ENCODE data around the gene MS4A1.
"Not testable (repeated sequence)": the region's sequence is repeated elsewhere in the genome, so short reads cannot be mapped to it uniquely, and the experiment has no call there.

MS4A1 gene

DNA sequence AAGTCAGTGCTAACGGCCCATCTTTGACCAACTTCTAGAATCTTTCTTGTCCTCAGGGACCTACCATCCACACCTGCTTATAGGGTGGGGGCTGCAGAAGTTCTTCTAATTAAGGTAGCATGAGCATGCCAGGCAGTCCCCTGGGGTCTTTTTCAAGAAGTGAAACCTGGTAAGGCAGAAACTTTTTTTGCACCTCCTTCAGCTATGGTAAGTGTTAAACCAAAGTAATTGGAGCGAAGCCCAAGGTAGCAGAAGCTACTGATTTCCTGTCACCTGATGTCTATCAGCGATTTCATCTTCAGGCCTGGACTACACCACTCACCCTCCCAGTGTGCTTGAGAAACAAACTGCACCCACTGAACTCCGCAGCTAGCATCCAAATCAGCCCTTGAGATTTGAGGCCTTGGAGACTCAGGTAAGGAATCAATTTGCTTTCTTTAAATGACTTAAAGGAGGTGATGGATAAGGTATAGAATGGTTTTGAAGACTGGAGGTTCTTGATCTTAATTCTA, at the start of gene MS4A1:
Gene MS4A1, plus strand, starts transcription at position 317 of the 512 bp plus-strand sequence. CDS start 6,528 bp downstream, outside the sequence.
- no peak for DNase-seq (ENCODE audit: low read depth in 3 of 3)

DNA sequence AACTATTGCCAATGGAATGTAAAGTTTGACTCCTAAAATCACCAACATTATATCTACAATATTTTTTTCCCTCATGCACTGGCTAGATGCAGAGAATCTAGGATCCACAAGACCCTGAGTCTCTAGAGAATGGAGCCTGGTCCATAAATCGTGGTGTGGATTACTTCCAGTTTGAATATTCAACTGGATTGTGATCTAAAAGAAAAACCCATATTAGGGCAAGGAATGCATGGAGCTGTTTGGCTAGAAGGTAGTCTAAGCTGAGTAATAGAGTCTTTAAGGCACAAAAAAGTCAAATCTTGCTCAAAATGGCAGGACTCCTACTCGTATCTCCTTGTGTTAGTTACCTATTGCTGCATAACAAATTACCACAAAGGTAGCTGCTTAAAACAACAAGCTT, 35.6 kb upstream of the MS4A1 start:
- DNase-seq (ENCODE audit: low read depth in 3 of 3): no peak

DNA sequence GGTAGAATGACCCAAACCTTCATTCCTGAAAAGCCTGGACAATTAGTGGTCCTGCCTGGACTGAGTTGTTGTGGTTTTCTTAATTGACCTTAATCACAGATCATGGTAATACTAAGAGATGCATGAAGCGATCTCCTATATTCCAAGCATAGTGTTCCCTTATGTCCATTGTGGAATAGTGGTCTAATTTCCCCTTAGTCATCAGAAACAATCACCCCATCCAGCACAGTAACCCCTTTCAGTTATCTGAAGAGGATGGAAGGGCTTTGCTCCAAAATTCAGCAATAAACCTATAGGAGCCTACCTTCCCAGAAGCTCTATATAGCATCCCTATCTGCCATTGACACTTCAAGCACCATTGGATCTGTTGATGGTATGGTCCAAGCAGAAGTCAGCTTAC, 33.0 kb upstream of the MS4A1 start:
- DNase-seq (ENCODE audit: low read depth in 3 of 3): no peak

DNA sequence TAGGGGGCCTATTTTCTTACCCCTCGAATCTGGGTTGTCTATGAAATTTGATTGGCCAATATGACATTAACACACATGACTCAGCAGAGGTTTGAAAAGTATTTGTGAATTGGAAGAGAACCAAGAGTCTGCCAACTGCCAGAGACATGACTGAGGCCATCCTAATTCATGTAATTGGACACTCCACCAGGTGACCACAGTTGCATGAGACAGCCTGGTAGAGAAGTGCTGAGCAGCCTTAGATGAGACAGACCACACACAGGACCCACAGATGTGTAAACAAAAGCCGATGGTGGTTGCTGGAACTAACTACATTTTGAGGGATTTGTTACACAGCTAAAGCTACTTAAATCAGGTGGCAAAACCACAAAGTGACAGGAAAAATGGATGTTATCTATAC, 27.1 kb upstream of the MS4A1 start:
- DNase-seq (ENCODE audit: low read depth in 3 of 3): no peak

DNA sequence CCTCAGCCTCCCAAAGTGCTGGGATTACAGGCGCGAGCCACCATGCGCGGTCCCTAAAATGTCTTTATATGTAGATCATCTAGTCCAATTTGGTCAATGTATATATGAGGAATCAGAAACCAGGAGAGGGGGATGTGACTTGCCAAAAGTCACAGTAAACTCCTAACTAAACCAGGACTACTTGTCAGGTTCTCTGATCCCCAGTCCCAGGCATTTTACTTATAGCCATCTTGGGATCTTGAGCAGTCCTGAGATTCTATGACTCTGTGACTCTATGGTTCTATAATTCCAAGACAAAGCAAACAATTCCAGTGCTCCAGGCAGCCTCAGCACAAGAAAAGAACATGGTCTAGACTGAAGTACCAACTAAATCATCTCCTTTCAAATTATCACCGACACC, 26.4 kb upstream of the MS4A1 start, which contains the start of gene MS4A5:
Gene MS4A5, plus strand, starts transcription at position 301 of the 400 bp plus-strand sequence. CDS start 103 bp downstream, outside the sequence.
- no peak for DNase-seq (ENCODE audit: low read depth in 3 of 3)

DNA sequence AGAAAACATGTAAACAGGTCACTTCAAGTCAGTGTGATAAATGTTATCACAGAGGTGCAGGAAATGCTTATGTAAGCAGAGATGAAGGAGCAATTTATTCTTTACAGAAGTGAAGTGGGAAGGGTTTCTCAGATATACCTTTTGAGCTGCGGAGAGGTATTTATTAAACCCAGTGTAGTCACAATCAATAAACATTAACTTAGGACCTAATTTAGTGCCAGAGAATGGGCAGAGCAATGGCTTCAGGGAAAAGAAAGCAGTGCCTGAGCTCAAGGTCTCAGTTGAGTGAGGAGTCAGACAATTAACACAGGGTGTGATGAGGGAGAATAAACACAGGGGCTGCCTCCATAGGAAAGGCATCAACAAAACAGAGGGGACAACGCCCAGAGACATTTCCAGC, 24.4 kb upstream of the MS4A1 start:
- DNase-seq (ENCODE audit: low read depth in 3 of 3): no peak

DNA sequence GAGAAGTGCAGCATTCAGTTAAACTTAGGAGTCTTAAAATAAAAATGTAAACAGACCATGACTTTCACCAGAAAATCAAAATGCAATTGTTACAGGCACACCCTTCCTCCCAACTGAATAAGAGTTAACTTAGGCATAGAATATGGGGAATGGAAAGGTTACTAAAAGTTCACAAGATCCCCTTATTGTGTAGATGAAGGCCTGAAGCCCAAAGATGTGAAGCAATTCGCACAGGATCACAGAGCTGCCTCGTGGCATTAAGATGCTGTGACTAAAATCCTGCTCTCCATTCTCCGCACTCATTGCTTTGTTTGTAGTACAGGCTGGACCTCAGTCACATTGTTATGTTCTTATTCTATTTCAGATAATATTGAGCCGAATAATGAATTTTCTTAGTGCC, 22.2 kb upstream of the MS4A1 start:
- no peak for DNase-seq (ENCODE audit: low read depth in 3 of 3)

DNA sequence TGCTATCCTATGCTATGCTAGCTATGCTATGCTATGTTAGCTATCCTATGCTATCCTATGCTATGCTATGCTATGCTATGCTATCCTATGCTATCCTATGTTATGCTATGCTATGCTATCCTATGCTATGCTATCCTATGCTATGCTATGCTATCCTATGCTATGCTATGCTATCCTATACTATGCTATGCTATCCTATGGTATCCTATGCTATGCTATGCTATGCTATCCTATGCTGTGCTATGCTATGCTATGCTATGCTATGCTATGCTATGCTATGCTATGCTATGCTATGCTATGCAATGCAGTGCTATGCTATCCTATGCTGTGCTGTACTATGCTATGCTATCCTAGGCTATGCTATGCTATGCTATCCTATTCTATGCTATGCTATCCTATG, 8.6 kb upstream of the MS4A1 start:
- no peak for DNase-seq (ENCODE audit: low read depth in 3 of 3)

DNA sequence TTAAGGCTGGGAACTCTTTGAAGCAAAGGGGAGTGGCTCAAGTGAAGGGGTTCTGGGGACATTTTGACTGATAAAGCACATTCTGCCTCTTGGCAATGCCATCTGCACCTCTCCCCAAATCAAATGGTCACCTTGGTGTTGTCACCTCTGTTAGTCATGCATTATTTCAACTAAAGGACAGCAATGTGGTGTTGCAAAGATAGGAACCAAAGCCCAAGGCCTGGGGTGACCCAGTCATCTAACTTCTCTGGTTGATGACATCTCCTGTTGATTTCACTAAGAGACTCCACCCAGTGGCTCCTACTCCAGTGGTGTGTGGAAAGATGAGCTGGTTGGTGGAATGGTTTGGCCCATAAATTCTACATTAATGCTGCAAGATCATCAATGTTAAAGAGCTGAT, 7.8 kb upstream of the MS4A1 start:
- no peak for DNase-seq (ENCODE audit: low read depth in 3 of 3)

DNA sequence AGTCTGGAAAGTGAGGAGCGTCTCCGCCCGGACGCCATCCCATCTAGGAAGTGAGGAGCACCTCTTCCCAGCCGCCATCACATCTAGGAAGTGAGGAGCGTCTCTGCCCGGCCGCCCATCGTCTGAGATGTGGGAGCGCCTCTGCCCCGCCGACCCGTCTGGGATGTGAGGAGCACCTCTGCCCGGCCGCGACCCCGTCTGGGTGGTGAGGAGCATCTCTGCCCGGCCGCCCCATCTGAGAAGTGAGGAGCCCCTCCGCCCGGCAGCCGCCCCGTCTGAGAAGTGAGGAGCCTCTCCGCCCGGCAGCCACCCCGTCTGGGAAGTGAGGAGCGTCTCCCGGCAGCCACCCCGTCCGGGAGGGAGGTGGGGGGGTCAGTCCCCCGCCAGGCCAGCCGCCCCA, 4.5 kb upstream of the MS4A1 start:
- not testable (repeated sequence) for DNase-seq (ENCODE audit: low read depth in 3 of 3)

DNA sequence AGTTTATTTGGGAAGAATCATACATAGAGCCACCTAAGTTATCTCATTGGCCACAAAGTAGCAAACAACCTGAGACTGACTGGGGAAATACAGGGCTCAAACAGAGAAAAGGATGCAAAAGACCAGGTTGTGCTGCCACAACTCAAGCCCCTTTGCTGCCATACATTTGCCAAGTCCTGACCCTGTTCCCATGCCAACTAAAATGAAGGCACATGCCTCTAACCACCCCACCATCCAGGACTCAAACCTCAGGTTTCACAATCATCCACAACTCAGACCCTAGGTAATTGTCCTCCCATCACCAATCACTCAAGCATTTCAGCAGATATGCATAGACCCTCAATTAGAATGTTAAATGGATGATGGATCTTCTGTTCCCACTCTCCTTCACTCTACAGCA, 1.4 kb upstream of the MS4A1 start:
- DNase-seq (ENCODE audit: low read depth in 3 of 3): no peak

DNA sequence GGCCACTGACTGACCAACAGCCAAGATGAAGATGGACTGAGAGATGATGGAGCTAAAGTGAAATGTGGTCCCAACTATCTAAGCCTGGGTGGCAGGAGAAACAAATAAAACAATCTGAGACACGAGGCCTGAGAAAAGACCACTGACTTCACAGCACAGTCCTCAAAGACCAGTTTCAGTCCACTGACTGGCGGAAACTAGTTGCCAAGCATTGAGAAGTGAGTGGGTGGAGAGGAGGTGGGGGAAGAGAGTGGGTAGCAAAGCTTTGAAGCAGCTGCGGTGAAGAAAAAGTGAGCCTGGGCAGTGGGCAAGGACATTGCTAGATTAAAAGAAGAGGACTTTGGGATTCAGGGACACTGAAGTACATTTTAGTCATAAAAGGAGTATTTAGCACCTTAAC, 1.9 kb downstream of the MS4A1 start:
- DNase-seq (ENCODE audit: low read depth in 3 of 3): no peak

DNA sequence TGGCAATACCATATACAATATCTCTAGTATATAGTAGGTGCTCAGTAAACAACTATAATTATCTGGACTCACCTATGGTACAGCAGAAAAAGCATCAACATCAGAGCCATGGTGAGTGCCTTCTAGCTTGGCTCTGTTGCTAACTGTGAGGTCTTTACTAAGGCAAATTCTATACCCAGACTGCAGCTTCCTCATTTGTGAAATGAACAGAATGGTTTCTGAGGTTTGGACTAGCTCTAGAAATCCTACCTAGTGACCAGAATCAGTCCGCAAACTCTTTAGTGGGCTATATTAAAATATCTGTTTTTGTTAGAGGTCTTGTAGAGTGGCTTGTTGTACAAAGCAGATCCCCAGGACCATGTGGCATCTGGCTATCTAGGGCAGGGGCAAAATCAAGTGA, 3.7 kb downstream of the MS4A1 start:
- DNase-seq (ENCODE audit: low read depth in 3 of 3): no peak

DNA sequence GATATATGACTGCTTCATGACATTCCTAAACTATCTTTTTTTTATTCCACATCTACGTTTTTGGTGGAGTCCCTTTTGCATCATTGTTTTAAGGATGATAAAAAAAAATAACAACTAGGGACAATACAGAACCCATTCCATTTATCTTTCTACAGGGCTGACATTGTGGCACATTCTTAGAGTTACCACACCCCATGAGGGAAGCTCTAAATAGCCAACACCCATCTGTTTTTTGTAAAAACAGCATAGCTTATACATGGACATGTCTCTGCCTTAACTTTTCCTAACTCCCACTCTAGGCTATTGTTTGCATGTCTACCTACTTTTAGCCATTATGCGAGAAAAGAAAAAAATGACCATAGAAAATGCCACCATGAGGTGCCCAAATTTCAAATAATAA, 13.2 kb downstream of the MS4A1 start:
- no peak for DNase-seq (ENCODE audit: low read depth in 3 of 3)

DNA sequence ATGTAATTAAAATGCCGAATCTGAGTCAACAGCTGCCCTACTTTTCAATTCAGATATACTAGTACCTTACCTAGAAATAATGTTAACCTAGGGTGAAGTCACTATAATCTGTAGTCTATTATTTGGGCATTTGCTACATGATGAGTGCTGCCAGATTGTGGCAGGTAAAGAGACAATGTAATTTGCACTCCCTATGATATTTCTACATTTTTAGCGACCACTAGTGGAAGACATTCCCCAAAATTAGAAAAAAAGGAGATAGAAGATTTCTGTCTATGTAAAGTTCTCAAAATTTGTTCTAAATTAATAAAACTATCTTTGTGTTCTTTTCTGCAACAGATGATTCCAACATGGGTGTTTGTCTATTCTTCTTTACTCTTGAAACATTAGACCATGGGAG, 14.1 kb downstream of the MS4A1 start:
- DNase-seq (ENCODE audit: low read depth in 3 of 3): no peak

DNA sequence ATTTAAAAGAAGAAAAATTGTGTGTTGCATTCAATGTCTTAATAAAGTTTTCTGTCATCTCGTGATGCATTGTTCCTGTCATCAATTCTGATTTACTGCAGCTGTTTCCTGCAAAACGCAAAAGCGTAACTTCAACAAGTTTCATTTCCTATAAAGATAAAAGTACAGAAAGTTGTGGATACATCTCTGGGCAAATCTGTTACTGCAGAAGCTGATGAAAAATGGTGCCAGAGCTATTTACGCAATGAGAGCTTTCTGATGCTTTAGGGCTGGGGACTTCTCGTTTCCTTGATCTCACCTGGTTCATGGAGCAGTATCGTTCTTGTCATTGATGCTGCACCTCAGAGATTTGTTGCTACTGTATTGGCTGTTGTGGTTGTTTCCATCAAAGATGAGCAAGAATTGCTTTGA, 21.4 kb downstream of the MS4A1 start:
- DNase-seq (ENCODE audit: low read depth in 3 of 3): no peak

DNA sequence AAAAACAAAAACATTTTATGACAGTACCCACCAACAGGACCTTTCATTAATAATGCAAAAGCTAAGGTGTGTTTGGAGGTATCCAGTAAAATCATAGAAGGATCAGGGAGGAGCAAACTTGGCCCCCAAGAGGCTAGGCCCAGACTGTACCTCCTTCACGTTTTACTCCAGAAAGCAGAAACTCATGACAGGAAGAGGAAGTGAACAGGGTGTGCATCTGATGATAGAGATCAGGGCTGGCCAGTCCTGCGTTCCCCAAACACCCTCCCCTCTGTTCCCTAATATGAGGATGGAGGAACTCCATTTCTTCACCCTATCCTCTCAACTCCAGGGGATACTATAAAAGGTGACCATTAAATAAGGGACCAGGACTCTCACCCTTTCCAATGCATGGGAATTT, 26.7 kb downstream of the MS4A1 start:
- DNase-seq (ENCODE audit: low read depth in 3 of 3): no peak

DNA sequence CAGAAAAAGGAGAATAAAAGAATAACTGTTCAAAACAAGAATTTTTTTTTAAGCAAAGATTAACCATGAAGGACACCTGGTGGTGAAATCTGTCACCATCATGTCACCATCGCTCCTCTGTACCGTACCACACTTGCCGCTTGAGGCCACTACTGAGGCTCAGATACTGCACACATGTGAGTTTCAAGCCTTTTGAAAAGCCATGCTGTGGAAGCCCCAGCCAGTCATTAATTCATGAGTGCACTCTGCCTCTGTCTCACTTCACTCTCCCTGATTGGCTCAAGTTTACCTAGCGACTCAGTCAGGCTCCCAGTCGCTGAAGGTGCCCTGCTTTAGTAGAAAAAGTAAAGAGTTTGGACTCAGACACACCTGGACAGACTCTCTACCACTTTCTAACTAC, 30.3 kb downstream of the MS4A1 start:
- no peak for DNase-seq (ENCODE audit: low read depth in 3 of 3)

DNA sequence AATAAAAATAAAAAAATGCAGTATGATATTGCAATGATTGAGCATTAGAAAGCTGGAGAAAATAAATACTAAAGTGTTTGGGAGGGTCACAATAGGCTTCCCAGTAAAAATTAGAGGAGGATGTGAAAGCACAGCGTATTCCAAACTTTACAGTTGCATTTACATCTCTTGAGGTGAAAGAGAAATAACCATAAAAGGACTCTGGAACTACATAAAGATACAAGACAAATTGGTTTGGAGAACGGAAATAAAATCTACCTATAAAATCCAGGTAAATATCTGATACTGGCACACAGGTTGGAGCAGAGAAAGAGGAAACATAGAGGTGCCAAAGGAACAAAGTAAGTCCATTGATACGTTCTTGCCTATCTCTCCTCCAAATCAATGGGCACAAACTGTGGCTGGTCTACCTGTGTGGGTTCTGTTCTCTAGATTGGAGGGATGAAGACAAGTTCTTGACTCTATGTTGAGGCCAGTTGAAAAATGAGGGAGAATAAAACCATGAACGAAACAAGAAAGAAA, 36.9 kb downstream of the MS4A1 start, which contains the start of gene MS4A12:
Gene MS4A12, plus strand, starts transcription at position 291 of the 522 bp plus-strand sequence. CDS start 4,541 bp downstream, outside the sequence.
- no peak for DNase-seq (ENCODE audit: low read depth in 3 of 3)

DNA sequence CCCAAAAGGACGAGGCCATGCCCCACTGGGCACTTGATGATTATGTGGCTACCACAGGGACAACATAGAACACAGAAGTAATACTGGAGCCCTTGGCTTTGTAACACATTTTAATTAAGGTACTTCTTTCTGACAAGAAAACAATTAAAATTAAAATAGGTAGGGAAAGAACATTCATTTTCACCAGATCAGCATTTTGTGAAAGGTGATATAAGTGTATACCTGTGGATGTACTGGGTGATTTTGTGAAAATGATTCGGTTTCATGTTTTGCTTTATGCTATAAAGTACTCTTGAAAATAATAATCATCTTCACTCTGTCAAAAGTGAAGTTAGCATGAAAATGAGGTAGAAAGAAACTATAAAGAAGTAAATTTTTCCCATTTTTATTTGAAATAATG, 37.8 kb downstream of the MS4A1 start:
- no peak for DNase-seq (ENCODE audit: low read depth in 3 of 3)

DNA sequence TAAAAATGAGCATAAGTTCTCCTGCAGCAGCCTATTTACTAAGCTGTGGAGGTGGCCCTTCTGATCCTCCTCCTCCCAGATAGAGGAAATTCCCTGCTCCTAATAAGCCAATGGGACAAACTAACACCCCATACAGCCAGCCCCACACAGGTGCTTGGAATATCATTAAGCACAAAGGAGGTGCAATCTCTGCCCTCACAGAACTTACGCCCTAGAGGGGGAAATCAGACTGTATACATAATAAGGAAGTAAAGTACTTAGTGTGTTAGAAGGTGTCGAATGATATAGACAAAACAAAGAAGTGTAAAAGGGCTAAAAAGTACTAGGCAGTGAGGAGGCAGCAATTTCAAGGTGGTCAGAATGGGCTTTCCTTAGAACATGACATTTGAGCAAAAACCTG, 42.8 kb downstream of the MS4A1 start:
- DNase-seq (ENCODE audit: low read depth in 3 of 3): no peak

DNA sequence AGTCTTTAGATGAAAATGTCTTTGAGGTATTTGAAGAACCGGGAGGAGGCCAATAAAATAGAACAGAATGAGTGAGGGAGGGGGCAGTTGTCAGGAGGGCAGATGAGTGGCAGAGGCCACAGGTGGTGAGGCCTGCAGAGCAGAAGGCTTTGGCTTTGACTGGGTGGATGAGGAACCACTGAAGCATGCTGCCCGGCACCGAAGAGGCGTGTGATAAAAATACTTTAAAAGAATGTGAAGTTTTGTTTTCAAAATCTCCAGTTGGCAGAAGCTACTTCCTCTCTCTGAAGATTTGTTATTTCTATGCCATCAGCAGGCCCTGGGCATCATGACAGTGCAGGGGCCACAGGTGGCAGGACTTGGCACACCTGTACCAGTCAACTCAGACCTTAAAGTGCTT, 43.2 kb downstream of the MS4A1 start:
- no peak for DNase-seq (ENCODE audit: low read depth in 3 of 3)

DNA sequence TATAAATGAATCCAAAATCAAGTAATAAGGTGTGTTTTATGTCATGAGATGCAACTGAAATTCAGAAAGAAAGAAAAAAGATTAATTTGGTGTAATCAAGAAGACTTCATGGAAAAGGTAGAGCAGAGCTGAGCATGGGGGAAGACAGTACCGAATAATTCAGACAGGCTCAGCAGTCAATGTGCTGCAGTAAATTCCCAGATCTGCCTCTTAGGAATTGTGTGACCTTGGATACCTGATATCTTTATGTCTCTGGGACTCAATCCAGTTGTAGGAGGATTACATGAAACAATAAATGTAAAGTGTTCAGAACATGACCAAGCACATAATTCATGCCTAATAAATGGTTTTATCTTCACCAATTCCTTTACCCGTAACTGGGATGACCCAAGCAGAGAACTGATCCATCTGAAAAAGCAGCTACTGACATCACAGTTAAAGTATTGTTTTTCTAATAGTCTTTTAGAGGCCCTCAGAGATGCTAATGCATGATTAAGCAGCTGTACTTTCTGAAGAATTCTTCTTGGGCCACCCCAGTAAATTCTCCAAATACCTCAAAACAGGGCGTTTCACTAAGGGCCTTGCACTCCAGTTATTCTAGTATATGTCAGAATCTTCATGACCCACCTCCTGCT, 44.7 kb downstream of the MS4A1 start:
- DNase-seq (ENCODE audit: low read depth in 3 of 3): no peak

Measured in stimulated activated CD4-positive, alpha-beta T cell treated with anti-CD3 and anti-CD28 coated beads, TNF-alpha, amount 100 ng/mL, for 4 hours (primary cell).